K562 (cell line): ENCODE results near the gene ST7. TPM values are rescaled to one million over a fixed set of nuclear protein-coding genes. Genes with fewer than 3 reads are reported as not detected.

Source experiments
- ADNP ChIP-seq: fragments of 200-800 bp; sonication (Bioruptor generic); IDR thresholded peaks from 2 replicates; pipeline ENCODE4 v1.6.1; 2016; ENCODE audit warnings: missing genetic modification characterization, missing compliant biosample characterization
- AFF1 ChIP-seq, 2 experiments: fragments of 450-650 bp; IDR thresholded peaks; 2 replicates each; pipeline ENCODE4 v1.6.1; 2018; ENCODE audit warnings: mild to moderate bottlenecking in 2 of 2, low read depth in 1 of 2; ENCODE audit not compliant: partially characterized antibody in 2 of 2
- CEBPZ ChIP-seq: fragments of 150-350 bp; IDR thresholded peaks from 2 replicates; pipeline ENCODE4 v1.6.1; 2014; ENCODE audit warnings: low read depth, mild to moderate bottlenecking, low read length, borderline replicate concordance
- MTA2 ChIP-seq: fragments of 450-650 bp; IDR thresholded peaks from 2 replicates; pipeline ENCODE4 v1.6.1; 2016; ENCODE audit warnings: low read depth
- RBFOX2 ChIP-seq: fragments of 200-400 bp; formaldehyde crosslinking; IDR thresholded peaks from 2 replicates; pipeline ENCODE4 v1.6.1; 2017; ENCODE audit warnings: low read depth, mild to moderate bottlenecking, low read length, moderate library complexity
- RERE ChIP-seq: sonication (generic); formaldehyde crosslinking; IDR thresholded peaks from 2 replicates; pipeline ENCODE4 v1.8.0; 2023; ENCODE audit warnings: missing genetic modification reagents, mild to moderate bottlenecking, borderline replicate concordance
- ZNF592 ChIP-seq: fragments of 450-650 bp; IDR thresholded peaks from 2 replicates; pipeline ENCODE4 v1.6.1; 2017; ENCODE audit warnings: antibody characterized with exemption, mild to moderate bottlenecking
- polyA plus RNA-seq, 8 experiments: library from polyadenylated mRNA; depleted of rRNA in 4 of 8; stranded (reverse) in 5 of 8; unstranded in 3 of 8; fragments of >200 nt; fragmentation: Nextera tagmentation in 2 of 8; fragmentation: Illumina TruSeq in 1 of 8; extraction: Ambion mirVana in 2 of 8; extraction: Trizol in 1 of 8; gene quantifications; 2 replicates each; pipeline versions ENCODE4 v1.2.1 to v1.2.3, GENCODE V29; 2011 to 2014; ENCODE audit warnings: inconsistent platforms in 1 of 8, missing spikeins in 1 of 8
- total RNA-seq, 7 experiments: library from RNA; depleted of rRNA in 6 of 7; stranded (reverse); fragments of >200 nt in 6 of 7; fragmentation: Illumina TruSeq in 2 of 7; extraction: Trizol in 2 of 7; gene quantifications; 2 replicates each; pipeline versions ENCODE4 v1.2.1 to v1.2.3, GENCODE V29; 2011 to 2021; ENCODE audit warnings: low replicate concordance in 1 of 7

ST7 gene
- total and polyA plus RNA-seq, 9 of the 15 experiments (the other 6 are each of a cell fraction or from before 2014, with no cell fraction given): 23.9 to 56.3 (median 36.9) TPM

GRCh38 chr7:117124591-117125220, 171.4 kb downstream of the ST7 start (continued):
- TF ChIP-seq ZNF592 (no peak), RERE (no peak), MTA2 (peak; percentile 32; the same call in 1 of the 2 replicates), ADNP (no peak), CEBPZ (no peak), RBFOX2 (no peak), AFF1 (IDR thresholded peaks at IDR 0.05; ENCODE audit: low read depth in 1 of 2, partially characterized antibody in 2 of 2) (no peak)
